ENCODE data around the gene SEC14L2.
"Not testable (repeated sequence)": the region's sequence is repeated elsewhere in the genome, so short reads cannot be mapped to it uniquely, and the experiment has no call there.

Gene SEC14L2

DNA sequence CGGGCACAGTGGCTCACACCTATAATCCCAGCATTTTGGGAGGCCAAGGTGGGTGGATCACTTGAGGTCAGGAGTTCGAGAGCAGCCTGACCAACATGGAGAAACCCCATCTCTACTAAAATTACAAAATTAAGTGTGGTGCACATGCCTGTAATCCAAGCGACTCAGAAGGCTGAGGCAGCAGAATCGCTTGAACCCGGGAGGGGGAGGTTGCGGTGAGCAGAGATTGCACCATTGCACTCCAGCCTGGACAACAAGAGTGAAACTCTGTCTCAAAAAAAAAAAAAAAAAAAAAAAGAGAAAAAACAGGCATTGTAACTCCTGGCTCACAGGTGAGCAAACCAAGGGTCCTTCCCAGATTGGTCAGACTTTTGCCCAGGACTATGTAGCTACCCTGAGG, 63.7 kb downstream of the SEC14L2 start:
- DNase-seq, result not testable (repeated sequence)

DNA sequence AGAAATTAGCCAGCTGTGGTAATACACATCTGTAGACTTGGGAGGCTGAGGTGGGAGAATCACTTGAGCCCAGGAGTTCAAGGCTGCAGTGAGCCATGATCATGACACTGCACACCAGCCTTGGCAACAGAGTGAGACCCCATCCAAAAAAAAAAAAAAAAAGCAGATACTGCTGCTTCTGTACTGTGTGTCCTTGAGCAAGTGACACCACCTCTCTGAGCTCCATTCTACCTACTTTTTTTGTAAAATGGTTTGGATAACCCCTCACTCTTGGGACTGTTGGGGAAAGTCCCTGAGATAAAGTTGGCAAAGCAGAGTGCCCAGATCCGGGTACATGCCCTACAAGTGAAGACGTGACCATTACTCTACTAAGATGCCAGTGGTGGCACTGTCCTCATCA, 72.3 kb downstream of the SEC14L2 start:
- no peak for DNase-seq

DNA sequence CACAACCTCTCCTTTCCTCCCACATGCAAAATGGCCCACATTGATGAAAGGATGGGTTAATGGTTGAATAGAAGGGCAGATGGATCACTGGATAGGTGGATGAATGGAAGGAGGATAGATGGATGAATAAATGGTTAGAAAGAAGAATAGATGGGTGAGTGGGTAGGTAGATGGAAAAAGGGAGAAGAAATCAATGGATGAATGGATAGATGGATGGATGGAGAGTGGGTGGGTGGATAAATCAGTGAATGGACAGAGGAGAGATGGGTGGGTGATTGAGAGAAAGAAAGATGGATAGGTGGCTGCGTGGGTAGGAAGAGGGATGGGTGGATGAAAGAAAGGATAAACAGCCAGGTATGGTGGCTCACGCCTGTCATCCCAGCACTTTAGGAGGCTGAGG, 73.8 kb downstream of the SEC14L2 start:
- no peak for DNase-seq

DNA sequence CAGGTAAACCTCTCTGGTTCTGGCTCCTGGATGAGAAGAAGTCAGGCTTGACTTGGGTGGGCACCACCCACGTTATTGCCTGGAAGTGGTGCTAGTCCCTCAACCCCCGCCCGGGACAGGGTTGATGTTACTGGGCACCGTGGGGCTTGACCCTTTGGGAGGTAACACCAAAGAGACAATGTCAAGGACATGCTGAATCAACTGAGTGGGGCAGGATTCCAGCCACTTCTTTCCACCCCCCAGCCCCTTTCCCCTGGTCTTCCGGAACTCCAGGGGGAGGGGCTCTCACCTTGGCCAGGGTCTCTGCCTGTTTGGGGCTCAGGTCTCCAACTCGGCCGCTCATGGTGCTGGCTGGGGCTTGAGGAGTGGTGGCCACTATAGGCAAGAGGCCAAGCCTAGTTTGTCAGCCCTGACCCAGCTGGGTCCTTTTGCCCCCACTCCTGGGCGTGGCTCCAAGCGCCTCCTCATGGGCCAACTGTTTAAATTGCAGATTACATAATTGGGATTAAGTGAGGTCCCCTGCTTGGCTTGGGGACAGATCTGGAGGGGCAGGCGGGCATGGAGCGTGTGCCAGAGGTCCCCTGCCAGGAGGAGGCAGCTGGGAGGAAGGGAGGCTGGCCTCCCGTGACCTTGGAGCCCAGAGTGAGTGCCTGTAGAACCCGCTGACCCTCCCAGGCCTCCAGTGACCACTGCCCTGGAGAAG, 74.9 kb downstream of the SEC14L2 start, which contains the start of gene SEC14L3:
TSS of gene SEC14L3 (minus strand) at position 402 of the 703 bp plus-strand sequence. CDS start at position 343, 59 bp downstream.
- no peak for DNase-seq

DNA sequence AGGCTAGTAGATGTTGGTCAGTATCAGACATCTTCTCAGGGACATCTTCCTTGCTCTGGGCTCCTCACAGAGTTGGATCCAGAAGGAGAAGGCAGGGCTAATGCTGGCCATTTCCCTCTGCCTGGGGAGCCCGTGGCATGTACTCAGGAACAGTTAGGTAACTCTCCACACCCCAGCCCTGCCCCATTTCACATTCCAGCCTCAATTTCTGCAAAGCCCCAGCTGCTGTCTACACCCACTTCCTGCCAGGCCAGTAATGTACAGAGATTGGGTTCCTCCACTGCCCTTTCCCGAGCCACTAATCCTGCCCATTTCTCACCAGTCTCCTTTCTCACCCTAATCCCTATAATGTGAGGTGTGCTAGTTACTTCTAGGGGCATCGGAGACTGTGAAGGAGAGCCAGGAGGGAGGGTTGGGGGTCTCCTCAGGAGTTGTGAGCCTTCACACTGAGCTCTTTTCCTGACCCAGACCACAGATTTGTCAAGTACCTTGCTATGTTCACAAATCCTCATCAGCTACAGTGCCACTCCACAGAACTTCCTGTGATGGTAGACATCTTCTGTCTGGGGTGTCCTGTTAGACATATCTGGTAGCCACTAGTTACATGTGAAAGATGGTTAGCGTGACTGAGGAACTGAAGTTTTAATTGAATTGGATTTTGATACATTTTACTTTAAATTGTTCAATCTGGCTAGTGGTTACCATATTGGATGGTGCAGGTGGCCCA, 76.3 kb downstream of the SEC14L2 start:
- no peak for DNase-seq

DNA sequence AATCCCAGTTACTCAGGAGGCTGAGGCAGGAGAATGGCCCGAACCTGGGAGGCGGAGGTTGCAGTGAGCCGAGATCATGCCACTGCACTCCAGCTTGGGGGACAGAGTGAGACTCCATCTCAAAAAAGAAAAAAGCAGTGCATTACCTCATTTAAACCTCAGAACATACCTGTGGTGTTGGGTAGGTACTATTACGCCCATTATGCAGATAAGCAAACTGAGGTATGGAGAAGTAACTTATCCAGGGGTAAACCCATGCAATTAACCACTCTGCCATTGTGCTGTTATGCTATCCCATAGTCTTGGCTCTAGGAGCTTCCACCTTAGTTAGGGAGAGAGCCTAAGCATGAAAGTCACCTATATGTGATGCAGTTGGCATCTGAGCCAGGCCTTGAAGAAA, 77.3 kb downstream of the SEC14L2 start:
- no peak for DNase-seq
